H9 (cell line): Measurements from ENCODE around the gene SNHG17. TPM values are rescaled to one million over a fixed set of nuclear protein-coding genes. Genes with fewer than 3 reads are reported as not detected.

Experiments
- DNase-seq: peaks from one replicate; pipeline ENCODE4 v3.0.0-alpha.2; 2017
- H2AFZ ChIP-seq: one replicate; pipeline ENCODE4 v1.6.1; 2013; ENCODE audit warnings: mild to moderate bottlenecking, low read length, control low read depth, moderate library complexity
- H2AK5ac ChIP-seq: 2 replicates; pipeline ENCODE4 v1.6.1; 2013; ENCODE audit warnings: low read length, control low read depth, mixed read lengths; ENCODE audit not compliant: insufficient read length
- H2BK120ac ChIP-seq: one replicate; pipeline ENCODE4 v1.6.1; 2013; ENCODE audit warnings: low read depth, mild to moderate bottlenecking, low read length, control low read depth, inconsistent platforms; ENCODE audit not compliant: poor library complexity, severe bottlenecking
- H2BK12ac ChIP-seq: 2 replicates; pipeline ENCODE4 v1.6.1; 2013; ENCODE audit warnings: low read length, control low read depth, mixed read lengths, low read depth; ENCODE audit not compliant: insufficient read length
- H2BK15ac ChIP-seq: 2 replicates; pipeline ENCODE4 v1.6.1; 2013; ENCODE audit warnings: low read depth, low read length, control low read depth
- H2BK20ac ChIP-seq: one replicate; pipeline ENCODE4 v1.6.1; 2013; ENCODE audit warnings: low read depth, mild to moderate bottlenecking, low read length, control low read depth, inconsistent platforms; ENCODE audit not compliant: poor library complexity, severe bottlenecking
- H2BK5ac ChIP-seq: 2 replicates; pipeline ENCODE4 v1.6.1; 2013; ENCODE audit warnings: low read length, control low read depth, mixed read lengths; ENCODE audit not compliant: insufficient read length
- H3K14ac ChIP-seq: 2 replicates; pipeline ENCODE4 v1.6.1; 2013; ENCODE audit warnings: low read length, control low read depth; ENCODE audit not compliant: insufficient read depth
- H3K18ac ChIP-seq: 2 replicates; pipeline ENCODE4 v1.6.1; 2013; ENCODE audit warnings: low read depth, mild to moderate bottlenecking, mixed read lengths, low read length, control low read depth; ENCODE audit not compliant: insufficient read length
- H3K23ac ChIP-seq: 2 replicates; pipeline ENCODE4 v1.6.1; 2013; ENCODE audit warnings: low read length, control low read depth, mixed read lengths, low read depth; ENCODE audit not compliant: insufficient read length
- H3K23me2 ChIP-seq: 2 replicates; pipeline ENCODE4 v1.6.1; 2013; ENCODE audit warnings: low read depth, mild to moderate bottlenecking, mixed read lengths, low read length, control low read depth; ENCODE audit not compliant: insufficient read length, poor library complexity, severe bottlenecking
- H3K27ac ChIP-seq: 2 replicates; pipeline ENCODE4 v1.5.1; 2013; ENCODE audit warnings: low read length, control low read depth, mixed read lengths, low read depth; ENCODE audit not compliant: insufficient read length
- H3K27me3 ChIP-seq: 2 replicates; pipeline ENCODE4 v1.6.1; 2013; ENCODE audit warnings: low read length, control low read depth, inconsistent platforms; ENCODE audit not compliant: insufficient read depth
- H3K4ac ChIP-seq: 2 replicates; pipeline ENCODE4 v1.6.1; 2013; ENCODE audit warnings: low read depth, mild to moderate bottlenecking, control low read depth, inconsistent platforms, low read length, moderate library complexity
- H3K4me1 ChIP-seq: 2 replicates; pipeline ENCODE4 v1.6.1; 2013; ENCODE audit warnings: low read length, control low read depth, inconsistent platforms; ENCODE audit not compliant: insufficient read depth
- H3K4me2 ChIP-seq: 2 replicates; pipeline ENCODE4 v1.6.1; 2013; ENCODE audit warnings: low read length, control low read depth, mixed read lengths; ENCODE audit not compliant: insufficient read length, insufficient read depth
- H3K56ac ChIP-seq: 2 replicates; pipeline ENCODE4 v1.6.1; 2013; ENCODE audit warnings: low read depth, mild to moderate bottlenecking, mixed read lengths, low read length, control low read depth; ENCODE audit not compliant: insufficient read length
- H3K79me1 ChIP-seq: 2 replicates; pipeline ENCODE4 v1.6.1; 2013; ENCODE audit warnings: low read depth, mild to moderate bottlenecking, moderate library complexity, low read length, control low read depth, inconsistent platforms; ENCODE audit not compliant: insufficient read depth, poor library complexity, severe bottlenecking
- H3K79me2 ChIP-seq: 2 replicates; pipeline ENCODE4 v1.6.1; 2013; ENCODE audit warnings: low read length, control low read depth, inconsistent platforms; ENCODE audit not compliant: insufficient read depth
- H3K9ac ChIP-seq: 2 replicates; pipeline ENCODE4 v1.6.1; 2013; ENCODE audit warnings: low read length, control low read depth, mixed read lengths; ENCODE audit not compliant: insufficient read length; ENCODE audit errors: extremely low read depth
- H3K9me3 ChIP-seq: one replicate; pipeline ENCODE4 v1.6.1; 2013; ENCODE audit warnings: low read depth, low read length, inconsistent platforms; ENCODE audit not compliant: control insufficient read depth
- H3T11ph ChIP-seq: one replicate; pipeline ENCODE4 v1.6.1; 2013; ENCODE audit warnings: mild to moderate bottlenecking, low read length, control low read depth, inconsistent platforms
- H4K20me1 ChIP-seq: one replicate; pipeline ENCODE4 v1.6.1; 2013; ENCODE audit not compliant: control insufficient read depth, insufficient read length, insufficient read depth
- H4K5ac ChIP-seq: 2 replicates; pipeline ENCODE4 v1.6.1; 2013; ENCODE audit warnings: low read depth, mild to moderate bottlenecking, mixed read lengths, low read length, control low read depth; ENCODE audit not compliant: insufficient read length
- H4K8ac ChIP-seq: replicated peaks from 2 replicates; pipeline ENCODE4 v1.6.1; 2013; ENCODE audit warnings: low read length, control low read depth, mixed read lengths, low read depth; ENCODE audit not compliant: insufficient read length
- H4K91ac ChIP-seq: 2 replicates; pipeline ENCODE4 v1.6.1; 2013; ENCODE audit warnings: low read depth, mild to moderate bottlenecking, moderate library complexity, mixed read lengths, low read length, control low read depth; ENCODE audit not compliant: insufficient read length
- H3K27ac Mint-ChIP-seq, 3 experiments: 2 replicates in 2 of 3; 3 replicates in 1 of 3; pipeline ENCODE4 v1.8.0; 2020 to 2021; ENCODE audit warnings: mixed read lengths in 3 of 3, mild to moderate bottlenecking in 1 of 3, moderate library complexity in 1 of 3
- H3K27me3 Mint-ChIP-seq: 2 replicates; pipeline ENCODE4 v1.8.0; 2021; ENCODE audit warnings: low read depth, mild to moderate bottlenecking, moderate library complexity, mixed read lengths
- H3K36me3 Mint-ChIP-seq, 3 experiments: 2 replicates in 2 of 3; 3 replicates in 1 of 3; pipeline ENCODE4 v1.8.0; 2020 to 2021; ENCODE audit warnings: low read depth in 3 of 3, mixed read lengths in 3 of 3; ENCODE audit not compliant: insufficient read depth in 1 of 3
- H3K4me1 Mint-ChIP-seq, 2 experiments: 2 replicates each; pipeline ENCODE4 v1.8.0; 2020; ENCODE audit warnings: mixed read lengths in 2 of 2
- H3K4me3 Mint-ChIP-seq, 2 experiments: 2 replicates in 1 of 2; 3 replicates in 1 of 2; pipeline ENCODE4 v1.8.0; 2020 to 2021; ENCODE audit warnings: mild to moderate bottlenecking in 2 of 2, mixed read lengths in 2 of 2, moderate library complexity in 1 of 2
- H3K9me3 Mint-ChIP-seq, 2 experiments: 2 replicates in 1 of 2; 3 replicates in 1 of 2; pipeline ENCODE4 v1.8.0; 2020; ENCODE audit warnings: mild to moderate bottlenecking in 2 of 2, mixed read lengths in 2 of 2, moderate library complexity in 1 of 2
- WGBS: extraction: QIAGEN DNeasy Blood & Tissue Kit; methylation state at CpG from one replicate; pipeline ENCODE4 v1.1.7; 2013; ENCODE audit warnings: missing lambda C conversion rate, low lambda C conversion rate, mixed read lengths; ENCODE audit not compliant: insufficient read length; ENCODE audit errors: extremely low coverage; 5-methylcytosine and 5-hydroxymethylcytosine counted together
- total RNA-seq: library from RNA; stranded (reverse); gene quantifications from 2 replicates; pipeline ENCODE4 v1.2.1, GENCODE V29; 2021
- TF ChIP-seq, protein P1 (sequence below): fragments of 200-600 bp; sonication (generic); conservative IDR thresholded peaks from 3 replicates; pipeline ENCODE4 v1.8.0; 2021; ENCODE audit warnings: antibody characterized with exemption, mild to moderate bottlenecking

SNHG17 gene
- total RNA-seq, 1 experiment from 2014 or later = 70.1 TPM

GRCh38 chr20:38402816-38403215, 32.3 kb downstream of the SNHG17 start:
- Histone ChIP-seq H3K9ac (no peak overlapping the region), H2BK15ac (no peak overlapping the region), H4K91ac (no peak overlapping the region), H4K8ac (no peak overlapping the region), H2BK120ac (no peak overlapping the region), H3K4me1 (no peaks in the 10 kb centered on the region), H3K4me2 (no peak overlapping the region), H4K20me1 (no peaks in the 10 kb centered on the region), H3K79me2 (no peaks in the 10 kb centered on the region), H3K27me3 (no peaks in the 10 kb centered on the region), H2BK20ac (no peak overlapping the region), H3K4ac (no peak overlapping the region), H3K9me3 (no peaks in the 10 kb centered on the region), H2BK5ac (no peak overlapping the region), H3K23me2 (no peaks in the 10 kb centered on the region), H2BK12ac (no peak overlapping the region), H3K79me1 (no peaks in the 10 kb centered on the region), H3T11ph (no peak overlapping the region), H3K23ac (no peak overlapping the region), H3K27ac (no peak overlapping the region), H3K14ac (no peak overlapping the region), H3K18ac (no peak overlapping the region), H3K56ac (no peak overlapping the region), H2AK5ac (no peak overlapping the region), H2AFZ (no peak overlapping the region), H4K5ac (no peak overlapping the region)
- Mint-ChIP-seq H3K27ac (no peak overlapping the region), H3K4me1 (0 out of 4 replicates have a peak, but pooled peaks cover 0 to under 1% of the 10 kb centered on the region in 2 experiments), H3K36me3 (peaks cover 16 to 33% (median 19%) of the 10 kb centered on the region in 3 experiments), H3K4me3 (no peak overlapping the region), H3K9me3 (peaks cover 17 to 28% of the 10 kb centered on the region in 2 experiments; a peak in 4 of 5 replicates), H3K27me3 (no peaks in the 10 kb centered on the region)
- TF ChIP-seq, protein P1, sequence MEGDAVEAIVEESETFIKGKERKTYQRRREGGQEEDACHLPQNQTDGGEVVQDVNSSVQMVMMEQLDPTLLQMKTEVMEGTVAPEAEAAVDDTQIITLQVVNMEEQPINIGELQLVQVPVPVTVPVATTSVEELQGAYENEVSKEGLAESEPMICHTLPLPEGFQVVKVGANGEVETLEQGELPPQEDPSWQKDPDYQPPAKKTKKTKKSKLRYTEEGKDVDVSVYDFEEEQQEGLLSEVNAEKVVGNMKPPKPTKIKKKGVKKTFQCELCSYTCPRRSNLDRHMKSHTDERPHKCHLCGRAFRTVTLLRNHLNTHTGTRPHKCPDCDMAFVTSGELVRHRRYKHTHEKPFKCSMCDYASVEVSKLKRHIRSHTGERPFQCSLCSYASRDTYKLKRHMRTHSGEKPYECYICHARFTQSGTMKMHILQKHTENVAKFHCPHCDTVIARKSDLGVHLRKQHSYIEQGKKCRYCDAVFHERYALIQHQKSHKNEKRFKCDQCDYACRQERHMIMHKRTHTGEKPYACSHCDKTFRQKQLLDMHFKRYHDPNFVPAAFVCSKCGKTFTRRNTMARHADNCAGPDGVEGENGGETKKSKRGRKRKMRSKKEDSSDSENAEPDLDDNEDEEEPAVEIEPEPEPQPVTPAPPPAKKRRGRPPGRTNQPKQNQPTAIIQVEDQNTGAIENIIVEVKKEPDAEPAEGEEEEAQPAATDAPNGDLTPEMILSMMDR = no peak
- DNase-seq = no peak
- WGBS = no CpG with 5 or more reads among the region's 8 CpGs
